ENCODE data around the gene TREH.

Gene TREH

DNA sequence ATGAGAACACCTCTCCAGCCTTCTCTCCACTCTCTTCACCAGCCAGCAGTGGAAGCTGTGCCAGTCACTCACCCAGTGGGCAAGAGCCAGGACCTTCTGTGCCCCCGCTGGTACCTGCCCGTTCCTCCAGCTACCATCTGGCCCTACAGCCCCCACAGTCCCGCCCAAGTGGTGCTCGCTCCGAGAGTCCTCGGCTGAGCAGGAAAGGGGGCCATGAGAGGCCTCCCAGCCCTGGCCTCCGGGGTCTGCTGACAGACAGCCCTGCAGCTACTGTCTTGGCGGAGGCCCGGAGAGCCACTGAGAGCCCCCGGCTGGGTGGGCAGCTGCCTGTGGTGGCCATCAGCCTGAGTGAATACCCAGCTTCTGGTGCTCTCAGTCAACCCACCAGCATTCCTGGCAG, 51.9 kb downstream of the TREH start:
- Histone ChIP-seq H3K27me3 (ENCODE audit: control insufficient read depth in 1 of 2, insufficient read depth in 1 of 2, low read length in 2 of 2) (no peaks in the 10 kb centered on the region), H3K4me1 (ENCODE audit: control insufficient read depth, insufficient read depth, low read depth, low read length) (peaks cover 31% of the 10 kb centered on the region), H2BK5ac (ENCODE audit: low read depth, low read length, poor library complexity, severe bottlenecking) (no peak overlapping the region), H3K4ac (ENCODE audit: low read depth in 1 of 2, low read length in 2 of 2) (no peak overlapping the region), H2AFZ (ENCODE audit: low read depth, low read length) (no peak overlapping the region), H2BK120ac (ENCODE audit: low read depth, low read length) (no peak overlapping the region), H3K4me3 (ENCODE audit: insufficient read depth in 1 of 2, low read depth in 1 of 2, low read length in 2 of 2) (no peak overlapping the region), H4K8ac (ENCODE audit: low read length) (no peak overlapping the region), H3K4me2 (ENCODE audit: low read length, poor library complexity, severe bottlenecking) (no peak overlapping the region), H2BK15ac (ENCODE audit: low read depth, poor library complexity, severe bottlenecking) (no peak overlapping the region), H2BK12ac (ENCODE audit: low read length in 2 of 2) (no peak overlapping the region), H2AK5ac (ENCODE audit: low read length, severe bottlenecking) (no peak overlapping the region), H3K23ac (ENCODE audit: low read length in 2 of 2) (no peak overlapping the region), H3K9ac (ENCODE audit: low read length) (no peak overlapping the region), H3K27ac (ENCODE audit: low read length, poor library complexity, severe bottlenecking) (no peak overlapping the region), H3K9me3 (ENCODE audit: control insufficient read depth, low read length) (no peaks in the 10 kb centered on the region), H3K18ac (ENCODE audit: low read depth in 1 of 2, low read length in 2 of 2) (no peak overlapping the region), H3K79me1 (replicated peaks; ENCODE audit: low read length, poor library complexity, severe bottlenecking) (peaks cover 54% of the 10 kb centered on the region), H3K36me3 (ENCODE audit: control insufficient read depth in 1 of 2, insufficient read depth in 2 of 2, low read depth in 1 of 2, low read length in 2 of 2) (peaks cover 84 to 88% of the 10 kb centered on the region in 2 experiments), H4K91ac (ENCODE audit: low read length) (no peak overlapping the region), H3K14ac (ENCODE audit: low read length in 2 of 2) (no peak overlapping the region)
- over 99% methylated on average over 10 of the region's 10 CpGs for WGBS
- no peak for DNase-seq

DNA sequence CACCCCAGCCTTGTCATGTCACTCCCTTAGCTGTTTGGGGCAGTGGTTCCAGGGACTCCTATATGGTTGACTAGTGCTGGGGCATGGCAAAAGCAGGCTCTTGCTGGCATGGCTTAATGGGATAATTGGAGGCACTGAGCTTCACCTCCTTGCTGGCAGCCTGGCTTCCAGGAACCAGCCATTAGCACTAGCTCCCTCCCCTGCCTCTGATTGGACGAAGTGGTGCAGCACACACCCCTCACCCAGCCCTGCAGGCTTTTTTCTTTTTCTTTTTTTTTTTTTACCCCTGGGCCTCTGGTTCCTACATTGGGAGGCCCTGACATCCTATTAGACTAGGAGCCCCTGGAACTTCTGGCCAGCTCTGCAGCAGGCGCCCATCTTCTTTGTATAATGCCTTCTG, 53.5 kb downstream of the TREH start:
- H4K91ac ChIP-seq (ENCODE audit: low read length): no peak overlapping the region
- no peak overlapping the region for H2BK12ac ChIP-seq (ENCODE audit: low read length in 2 of 2)
- H2BK15ac ChIP-seq (ENCODE audit: low read depth, poor library complexity, severe bottlenecking): no peak overlapping the region
- no peak overlapping the region for H3K4me3 ChIP-seq (ENCODE audit: insufficient read depth in 1 of 2, low read depth in 1 of 2, low read length in 2 of 2)
- no peaks in the 10 kb centered on the region for H3K9me3 ChIP-seq (ENCODE audit: control insufficient read depth, low read length)
- no peak overlapping the region for H3K4ac ChIP-seq (ENCODE audit: low read depth in 1 of 2, low read length in 2 of 2)
- H3K79me1 ChIP-seq (replicated peaks; ENCODE audit: low read length, poor library complexity, severe bottlenecking): peaks cover 44% of the 10 kb centered on the region
- DNase-seq: peak; percentile 17
- H2AFZ ChIP-seq (ENCODE audit: low read depth, low read length): no peak overlapping the region
- H3K36me3 ChIP-seq (ENCODE audit: control insufficient read depth in 1 of 2, insufficient read depth in 2 of 2, low read depth in 1 of 2, low read length in 2 of 2): peaks cover 68 to 72% of the 10 kb centered on the region in 2 experiments
- WGBS: 83% methylated on average over 1 of the region's 2 CpGs
- no peaks in the 10 kb centered on the region for H3K27me3 ChIP-seq (ENCODE audit: control insufficient read depth in 1 of 2, insufficient read depth in 1 of 2, low read length in 2 of 2)
- no peak overlapping the region for H2BK5ac ChIP-seq (ENCODE audit: low read depth, low read length, poor library complexity, severe bottlenecking)
- H2BK120ac ChIP-seq (ENCODE audit: low read depth, low read length): no peak overlapping the region
- no peak overlapping the region for H2AK5ac ChIP-seq (ENCODE audit: low read length, severe bottlenecking)
- H3K23ac ChIP-seq (ENCODE audit: low read length in 2 of 2): no peak overlapping the region
- no peak overlapping the region for H3K9ac ChIP-seq (ENCODE audit: low read length)
- peaks cover 36% of the 10 kb centered on the region for H3K4me1 ChIP-seq (ENCODE audit: control insufficient read depth, insufficient read depth, low read depth, low read length)
- H3K4me2 ChIP-seq (ENCODE audit: low read length, poor library complexity, severe bottlenecking): no peak overlapping the region
- no peak overlapping the region for H3K14ac ChIP-seq (ENCODE audit: low read length in 2 of 2)
- H3K18ac ChIP-seq (ENCODE audit: low read depth in 1 of 2, low read length in 2 of 2): no peak overlapping the region
- H4K8ac ChIP-seq (ENCODE audit: low read length): no peak overlapping the region
- no peak overlapping the region for H3K27ac ChIP-seq (ENCODE audit: low read length, poor library complexity, severe bottlenecking)

- 97% methylated on average over 6 of the region's 6 CpGs for WGBS
Observed at GRCh38 chr11:118625036-118625690, 54.3 kb downstream of the TREH start.

GRCh38 chr11:118623269-118623655, 56.2 kb downstream of the TREH start:
- Histone ChIP-seq H3K4me1 (ENCODE audit: control insufficient read depth, insufficient read depth, low read depth, low read length) (peaks cover 46% of the 10 kb centered on the region), H3K27ac (ENCODE audit: low read length, poor library complexity, severe bottlenecking) (peak overlapping the region; percentile 99), H2AFZ (ENCODE audit: low read depth, low read length) (no peak overlapping the region), H3K9ac (ENCODE audit: low read length) (no peak overlapping the region), H3K27me3 (ENCODE audit: control insufficient read depth in 1 of 2, insufficient read depth in 1 of 2, low read length in 2 of 2) (no peaks in the 10 kb centered on the region), H3K79me1 (replicated peaks; ENCODE audit: low read length, poor library complexity, severe bottlenecking) (peaks cover 26% of the 10 kb centered on the region), H3K4me3 (ENCODE audit: insufficient read depth in 1 of 2, low read depth in 1 of 2, low read length in 2 of 2) (peak overlapping the region in 1 of 2 experiments; percentile 33), H4K8ac (ENCODE audit: low read length) (peak overlapping the region; percentile 79), H3K36me3 (ENCODE audit: control insufficient read depth in 1 of 2, insufficient read depth in 2 of 2, low read depth in 1 of 2, low read length in 2 of 2) (peaks cover 49 to 54% of the 10 kb centered on the region in 2 experiments), H3K4ac (ENCODE audit: low read depth in 1 of 2, low read length in 2 of 2) (peak overlapping the region in 1 of 2 experiments; percentile 67), H4K91ac (ENCODE audit: low read length) (peak overlapping the region; percentile 74), H2AK5ac (ENCODE audit: low read length, severe bottlenecking) (peak overlapping the region; percentile 96), H2BK5ac (ENCODE audit: low read depth, low read length, poor library complexity, severe bottlenecking) (peak overlapping the region; percentile 63), H2BK15ac (ENCODE audit: low read depth, poor library complexity, severe bottlenecking) (no peak overlapping the region), H2BK120ac (ENCODE audit: low read depth, low read length) (peak overlapping the region; percentile 51), H3K4me2 (ENCODE audit: low read length, poor library complexity, severe bottlenecking) (peak overlapping the region; percentile 65), H3K23ac (ENCODE audit: low read length in 2 of 2) (no peak overlapping the region), H3K18ac (ENCODE audit: low read depth in 1 of 2, low read length in 2 of 2) (peak overlapping the region; percentile 61 to 67), H2BK12ac (ENCODE audit: low read length in 2 of 2) (peak overlapping the region; percentile 21 to 37), H3K9me3 (ENCODE audit: control insufficient read depth, low read length) (no peaks in the 10 kb centered on the region), H3K14ac (ENCODE audit: low read length in 2 of 2) (peak overlapping the region in 1 of 2 experiments; percentile 71)
- DNase-seq: peak; percentile 48
- WGBS: 54% methylated on average over 3 of the region's 4 CpGs

More at GRCh38 chr11:118625036-118625690, 54.3 kb downstream of the TREH start:
- H3K23ac ChIP-seq (ENCODE audit: low read length in 2 of 2): peak overlapping the region in 1 of 2 experiments; percentile 47
- H2BK5ac ChIP-seq (ENCODE audit: low read depth, low read length, poor library complexity, severe bottlenecking): no peak overlapping the region
- no peak overlapping the region for H3K18ac ChIP-seq (ENCODE audit: low read depth in 1 of 2, low read length in 2 of 2)
- no peak overlapping the region for H3K4me2 ChIP-seq (ENCODE audit: low read length, poor library complexity, severe bottlenecking)
- no peak overlapping the region for H3K14ac ChIP-seq (ENCODE audit: low read length in 2 of 2)
- H3K27ac ChIP-seq (ENCODE audit: low read length, poor library complexity, severe bottlenecking): no peak overlapping the region
- peak overlapping the region; percentile 74 for H2AK5ac ChIP-seq (ENCODE audit: low read length, severe bottlenecking)
- H2BK12ac ChIP-seq (ENCODE audit: low read length in 2 of 2): no peak overlapping the region
- peaks cover 40% of the 10 kb centered on the region for H3K79me1 ChIP-seq (replicated peaks; ENCODE audit: low read length, poor library complexity, severe bottlenecking)
- no peak for DNase-seq
- H2AFZ ChIP-seq (ENCODE audit: low read depth, low read length): no peak overlapping the region
- no peak overlapping the region for H4K91ac ChIP-seq (ENCODE audit: low read length)
- H3K9ac ChIP-seq (ENCODE audit: low read length): no peak overlapping the region
- H3K4me1 ChIP-seq (ENCODE audit: control insufficient read depth, insufficient read depth, low read depth, low read length): peaks cover 37% of the 10 kb centered on the region
- H2BK15ac ChIP-seq (ENCODE audit: low read depth, poor library complexity, severe bottlenecking): no peak overlapping the region
- H3K27me3 ChIP-seq (ENCODE audit: control insufficient read depth in 1 of 2, insufficient read depth in 1 of 2, low read length in 2 of 2): no peaks in the 10 kb centered on the region
- peaks cover 64% of the 10 kb centered on the region in 2 experiments for H3K36me3 ChIP-seq (ENCODE audit: control insufficient read depth in 1 of 2, insufficient read depth in 2 of 2, low read depth in 1 of 2, low read length in 2 of 2)
- no peak overlapping the region for H3K4ac ChIP-seq (ENCODE audit: low read depth in 1 of 2, low read length in 2 of 2)
- no peak overlapping the region for H4K8ac ChIP-seq (ENCODE audit: low read length)
- no peaks in the 10 kb centered on the region for H3K9me3 ChIP-seq (ENCODE audit: control insufficient read depth, low read length)
- no peak overlapping the region for H2BK120ac ChIP-seq (ENCODE audit: low read depth, low read length)
- no peak overlapping the region for H3K4me3 ChIP-seq (ENCODE audit: insufficient read depth in 1 of 2, low read depth in 1 of 2, low read length in 2 of 2)
